Naive thymus-derived CD8-positive, alpha-beta T cell (primary cell): ENCODE measurements around the gene RNF148. TPM values are rescaled to one million over a fixed set of nuclear protein-coding genes. Genes with fewer than 3 reads are reported as not detected.

Experiments
- ATAC-seq, 2 donors: fragments of 150-1000 bp; cut with Tn5 transposase in 1 of 2; sonication (Bioruptor Pico), chemical (Tn5 transposase) in 1 of 2; 1 replicate in 1 of 2; 2 replicates in 1 of 2; pipeline ENCODE4 v1.10.0; 2021; ENCODE audit warnings: mild to moderate bottlenecking in 2 of 2, moderate library complexity in 2 of 2
- POLR2A ChIA-PET: fragments of 350-600 bp; sonication (Branson Sonifier 250); formaldehyde crosslinking; loops from one replicate; lab custom pipeline; 2021; ENCODE audit warnings: antibody characterized with exemption; lab: Charles Lee
- DNase-seq, 10 donors: peaks; one replicate each; pipeline versions ENCODE4 v3.0.0 to v3.0.0-alpha.2; 2020 to 2022
- H3K27ac Mint-ChIP-seq, 10 donors: one replicate each; pipeline ENCODE4 v1.8.0; 2020 to 2022; ENCODE audit warnings: mild to moderate bottlenecking in 10 of 10, mixed read lengths in 10 of 10, moderate library complexity in 4 of 10, inconsistent platforms in 1 of 10
- H3K27me3 Mint-ChIP-seq, 5 donors: one replicate each; pipeline ENCODE4 v1.8.0; 2021 to 2022; ENCODE audit warnings: mixed read lengths in 5 of 5
- H3K36me3 Mint-ChIP-seq, 3 donors: one replicate each; pipeline ENCODE4 v1.8.0; 2020 to 2022; ENCODE audit warnings: mixed read lengths in 3 of 3, mild to moderate bottlenecking in 2 of 3, inconsistent platforms in 1 of 3
- H3K4me1 Mint-ChIP-seq, 4 donors: one replicate each; pipeline ENCODE4 v1.8.0; 2021 to 2022; ENCODE audit warnings: mixed read lengths in 4 of 4
- H3K4me3 Mint-ChIP-seq, 10 donors: one replicate each; pipeline ENCODE4 v1.8.0; 2020 to 2022; ENCODE audit warnings: mild to moderate bottlenecking in 10 of 10, mixed read lengths in 10 of 10, moderate library complexity in 6 of 10, inconsistent platforms in 1 of 10
- H3K9me3 Mint-ChIP-seq, 9 donors: one replicate each; pipeline ENCODE4 v1.8.0; 2020 to 2022; ENCODE audit warnings: mixed read lengths in 9 of 9, mild to moderate bottlenecking in 3 of 9, inconsistent platforms in 1 of 9, moderate library complexity in 1 of 9
- polyA plus RNA-seq, 3 donors: library from polyadenylated mRNA; unstranded; fragments of 300-500 nt; fragmentation: Illumina TruSeq; gene quantifications; one replicate each; pipeline ENCODE4 v1.2.3, GENCODE V29; 2021
- total RNA-seq, 8 experiments: library from RNA in 2 of 8; stranded (reverse) in 2 of 8; gene quantifications; one replicate each; pipeline ENCODE4 v1.2.3 and lab custom pipeline; 2021 to 2026

Gene RNF148
- total RNA-seq (not detected), polyA plus RNA-seq (not detected), total RNA-seq (lab: John Stamatoyannopoulos, UW) (0 reads per million in 6 experiments)

- POLR2A ChIA-PET, result no interaction called here
- no peak for DNase-seq
Measured at GRCh38 chr7:122702872-122703510, at the start of gene RNF148. Gene RNF148 (minus strand): TSS chr7:122702922. CDS start chr7:122702750, 172 bp downstream.

GRCh38 chr7:122750389-122750788, 47.7 kb upstream of the RNF148 start:
- Mint-ChIP-seq H3K9me3 (peaks cover 0 to 11% (median 0%) of the 10 kb centered on the region in 9 donors), H3K27me3 (no peaks in the 10 kb centered on the region)

More at GRCh38 chr7:122702872-122703510, at the start of gene RNF148:
- Mint-ChIP-seq H3K27me3 (no peaks in the 10 kb centered on the region), H3K4me3 (no peak within 1 kb of the TSS), H3K4me1 (no peaks in the 10 kb centered on the region), H3K9me3 (peaks cover 0 to 20% (median 3%) of the 10 kb centered on the region in 9 donors), H3K27ac (peak within 1 kb of the TSS in 1 of 10 donors; percentile 7), H3K36me3 (no peaks in the 10 kb centered on the region)
- ATAC-seq, result no peak

GRCh38 chr7:122748195-122748594, 45.5 kb upstream of the RNF148 start:
- POLR2A ChIA-PET, result no interaction called here
- ATAC-seq (no peak), DNase-seq (no peak)
- Mint-ChIP-seq H3K27me3 (no peaks in the 10 kb centered on the region), H3K4me1 (no peaks in the 10 kb centered on the region), H3K9me3 (peaks cover 0 to 11% (median 2%) of the 10 kb centered on the region in 9 donors), H3K27ac (no peak overlapping the region), H3K4me3 (no peak overlapping the region), H3K36me3 (no peaks in the 10 kb centered on the region)

More at GRCh38 chr7:122750389-122750788, 47.7 kb upstream of the RNF148 start:
- Mint-ChIP-seq H3K27ac (no peak overlapping the region), H3K4me1 (no peaks in the 10 kb centered on the region), H3K4me3 (no peak overlapping the region), H3K36me3 (no peaks in the 10 kb centered on the region)
- POLR2A ChIA-PET, result no interaction called here
- DNase-seq (no peak), ATAC-seq (no peak)

DNA sequence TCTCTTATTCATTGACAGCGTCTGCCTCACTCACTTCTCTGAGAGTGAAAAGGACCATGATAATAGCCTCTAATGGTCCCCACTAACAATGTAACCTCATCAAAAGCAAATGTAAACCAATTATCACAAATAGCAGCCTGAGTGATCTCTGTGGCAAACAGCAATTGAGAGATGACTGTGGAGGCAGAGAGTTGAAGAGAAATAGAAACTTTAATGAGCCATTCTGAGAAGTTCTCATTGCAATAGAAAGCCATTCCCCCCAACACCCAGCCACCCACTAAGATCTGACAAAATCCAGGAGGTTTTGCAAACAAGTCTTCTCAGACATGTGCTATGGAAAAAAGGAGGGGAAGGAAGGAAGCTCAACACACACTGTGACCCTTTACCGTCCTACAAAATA, 44.2 kb upstream of the RNF148 start:
- Mint-ChIP-seq H3K4me3 (no peak overlapping the region), H3K9me3 (peaks cover 0 to 11% (median 2%) of the 10 kb centered on the region in 9 donors), H3K36me3 (no peaks in the 10 kb centered on the region), H3K27ac (no peak overlapping the region), H3K27me3 (no peaks in the 10 kb centered on the region), H3K4me1 (no peaks in the 10 kb centered on the region)
- DNase-seq, result no peak
- POLR2A ChIA-PET, result no interaction called here
- ATAC-seq, result no peak

- ATAC-seq (no peak), DNase-seq (no peak)
- H3K4me3 Mint-ChIP-seq, result no peak overlapping the region
- H3K9me3 Mint-ChIP-seq, result peaks cover 0 to 15% (median 3%) of the 10 kb centered on the region in 9 donors
- no peak overlapping the region for H3K27ac Mint-ChIP-seq
- no peaks in the 10 kb centered on the region for H3K36me3 Mint-ChIP-seq
- POLR2A ChIA-PET, result no interaction called here
- H3K27me3 Mint-ChIP-seq, result no peaks in the 10 kb centered on the region
- no peaks in the 10 kb centered on the region for H3K4me1 Mint-ChIP-seq
Measured at GRCh38 chr7:122743211-122743610, 40.5 kb upstream of the RNF148 start.

- POLR2A ChIA-PET, result no interaction called here
- Mint-ChIP-seq H3K4me3 (no peak overlapping the region), H3K9me3 (peaks cover 0 to 10% (median 0%) of the 10 kb centered on the region in 9 donors), H3K36me3 (no peaks in the 10 kb centered on the region), H3K27ac (no peak overlapping the region), H3K4me1 (no peaks in the 10 kb centered on the region), H3K27me3 (no peaks in the 10 kb centered on the region)
- no peak for ATAC-seq
- no peak for DNase-seq
Measured at GRCh38 chr7:122738947-122739346, 36.2 kb upstream of the RNF148 start.

DNA sequence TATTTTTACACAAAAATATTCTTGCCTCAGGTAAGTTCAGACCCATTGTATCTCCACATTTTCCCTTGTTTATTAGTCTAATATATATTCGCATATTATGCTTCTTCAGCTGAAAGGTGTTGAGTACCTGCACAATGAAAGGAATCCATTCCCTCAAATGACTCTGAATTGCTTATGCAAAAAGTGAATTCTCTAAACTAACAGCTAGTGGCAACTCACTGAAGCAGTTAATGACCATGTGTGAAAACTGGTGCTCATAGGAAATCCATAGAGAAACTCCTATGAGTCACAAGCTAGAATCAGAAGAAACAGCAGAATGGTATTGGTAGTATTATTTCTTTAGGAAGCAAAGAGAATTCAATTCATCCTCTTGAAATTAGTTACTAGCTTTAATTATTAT, 33.5 kb upstream of the RNF148 start:
- Mint-ChIP-seq H3K36me3 (no peaks in the 10 kb centered on the region), H3K9me3 (peaks cover 0 to 17% (median 3%) of the 10 kb centered on the region in 9 donors), H3K27me3 (no peaks in the 10 kb centered on the region), H3K4me3 (no peak overlapping the region), H3K27ac (no peak overlapping the region), H3K4me1 (no peaks in the 10 kb centered on the region)
- POLR2A ChIA-PET, result no interaction called here
- DNase-seq, result no peak
- ATAC-seq, result no peak

DNA sequence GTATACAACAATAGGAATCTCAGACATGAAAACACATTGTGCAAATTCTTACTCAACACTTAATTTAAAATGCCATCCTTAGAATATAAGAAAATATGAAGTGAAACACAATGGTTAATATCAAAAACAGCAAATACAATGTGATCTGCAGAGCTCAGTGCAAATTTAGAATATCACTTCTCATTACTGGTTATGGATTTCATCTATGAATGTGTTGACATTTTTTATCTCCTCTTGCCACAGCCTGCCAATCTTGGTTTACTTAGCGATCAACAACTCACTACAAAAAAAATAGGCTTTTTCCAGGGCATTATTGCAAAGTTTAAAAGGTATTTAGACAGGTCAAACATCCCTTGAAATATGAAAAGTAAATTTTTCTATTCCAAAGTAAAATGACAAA, 25.0 kb upstream of the RNF148 start:
- no peaks in the 10 kb centered on the region for H3K4me1 Mint-ChIP-seq
- H3K4me3 Mint-ChIP-seq, result no peak overlapping the region
- no peaks in the 10 kb centered on the region for H3K36me3 Mint-ChIP-seq
- no peak for DNase-seq
- H3K9me3 Mint-ChIP-seq, result peaks cover 0 to 13% (median 2%) of the 10 kb centered on the region in 9 donors
- H3K27me3 Mint-ChIP-seq, result no peaks in the 10 kb centered on the region
- H3K27ac Mint-ChIP-seq, result peak overlapping the region in 1 of 10 donors; percentile 2
- POLR2A ChIA-PET, result no interaction called here
- no peak for ATAC-seq

DNA sequence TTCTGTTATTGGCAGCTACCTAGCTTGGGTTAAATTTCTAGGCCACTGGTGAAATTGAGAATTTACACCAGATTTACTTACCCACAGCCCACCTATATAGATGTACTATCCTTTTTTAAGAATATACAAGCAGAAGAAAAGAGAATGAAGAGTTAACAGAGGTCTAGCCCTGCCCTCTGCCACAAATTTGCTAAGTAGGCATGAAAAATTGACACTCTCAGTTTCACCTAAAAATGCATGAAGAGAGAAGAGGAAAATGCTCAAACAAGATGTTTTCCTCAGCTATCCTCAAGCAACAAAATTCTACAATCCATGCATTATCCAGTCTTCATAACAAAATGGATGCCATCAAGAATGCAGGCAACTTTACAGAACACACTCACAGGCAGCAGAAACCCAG, 24.6 kb upstream of the RNF148 start:
- DNase-seq (no peak), ATAC-seq (no peak)
- H3K36me3 Mint-ChIP-seq, result no peaks in the 10 kb centered on the region
- H3K4me3 Mint-ChIP-seq, result no peak overlapping the region
- H3K9me3 Mint-ChIP-seq, result peaks cover 0 to 13% (median 2%) of the 10 kb centered on the region in 9 donors
- POLR2A ChIA-PET, result no interaction called here
- peak overlapping the region in 1 of 10 donors; percentile 2 for H3K27ac Mint-ChIP-seq
- H3K4me1 Mint-ChIP-seq, result no peaks in the 10 kb centered on the region
- H3K27me3 Mint-ChIP-seq, result no peaks in the 10 kb centered on the region

- H3K4me1 Mint-ChIP-seq, result no peaks in the 10 kb centered on the region
- no peak for ATAC-seq
- POLR2A ChIA-PET, result no interaction called here
Measured at GRCh38 chr7:122726881-122727280, 24.2 kb upstream of the RNF148 start.

GRCh38 chr7:122724366-122724765, 21.6 kb upstream of the RNF148 start:
- Mint-ChIP-seq H3K27me3 (no peaks in the 10 kb centered on the region), H3K27ac (no peak overlapping the region), H3K4me3 (no peak overlapping the region), H3K9me3 (peaks cover 0 to 18% (median 3%) of the 10 kb centered on the region in 9 donors), H3K4me1 (no peaks in the 10 kb centered on the region), H3K36me3 (peaks cover 0 to 5% (median 0%) of the 10 kb centered on the region in 3 donors)
- ATAC-seq (no peak), DNase-seq (no peak)
- POLR2A ChIA-PET, result no interaction called here

More at GRCh38 chr7:122726881-122727280, 24.2 kb upstream of the RNF148 start:
- H3K36me3 Mint-ChIP-seq, result no peaks in the 10 kb centered on the region
- no peaks in the 10 kb centered on the region for H3K27me3 Mint-ChIP-seq
- H3K27ac Mint-ChIP-seq, result no peak overlapping the region
- H3K9me3 Mint-ChIP-seq, result peaks cover 0 to 13% (median 2%) of the 10 kb centered on the region in 9 donors
- DNase-seq, result no peak
- H3K4me3 Mint-ChIP-seq, result no peak overlapping the region

- Mint-ChIP-seq H3K36me3 (peaks cover 0 to 5% (median 0%) of the 10 kb centered on the region in 3 donors), H3K27me3 (peaks cover 0 to 2% (median 0%) of the 10 kb centered on the region in 5 donors), H3K4me1 (no peaks in the 10 kb centered on the region), H3K27ac (no peak overlapping the region), H3K4me3 (no peak overlapping the region), H3K9me3 (peaks cover 0 to 13% (median 3%) of the 10 kb centered on the region in 9 donors)
- POLR2A ChIA-PET, result no interaction called here
- DNase-seq (no peak), ATAC-seq (no peak)
Measured at GRCh38 chr7:122719010-122719578, 16.4 kb upstream of the RNF148 start.

DNA sequence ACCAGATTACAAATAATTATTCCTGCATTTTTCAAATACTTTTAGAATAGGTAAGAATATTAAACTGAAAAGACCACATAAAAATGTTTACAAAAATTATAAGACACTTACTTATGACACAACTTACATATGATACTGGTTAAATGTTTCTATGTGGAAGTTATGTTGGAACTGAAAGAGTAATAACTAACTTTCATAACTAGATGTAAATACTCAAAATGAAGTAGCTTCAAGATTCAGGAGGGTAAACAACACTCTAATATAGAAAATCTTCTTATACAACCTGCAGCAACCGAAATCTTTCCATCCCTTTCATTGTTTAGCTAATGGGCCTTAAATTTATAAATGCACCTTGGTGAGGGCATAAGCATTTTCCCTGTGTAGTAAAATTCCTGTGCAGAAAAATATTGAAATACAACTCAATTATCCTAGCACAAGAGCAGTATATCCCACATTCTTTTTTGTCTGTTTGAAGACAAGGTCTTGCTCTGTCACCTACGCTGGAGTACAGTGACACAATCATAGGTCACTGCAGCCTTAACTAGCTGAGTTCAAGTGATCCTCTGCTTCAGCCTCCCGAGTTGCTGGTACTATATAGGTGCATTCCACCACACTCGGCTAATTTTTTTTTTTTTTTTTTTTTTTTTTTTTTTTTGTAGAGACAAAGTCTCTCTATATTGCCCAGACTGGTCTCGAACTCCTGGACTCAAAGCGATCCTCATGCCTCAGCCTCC, 14.8 kb upstream of the RNF148 start:
- Mint-ChIP-seq H3K36me3 (peaks cover 0 to 5% (median 0%) of the 10 kb centered on the region in 3 donors), H3K27ac (no peak overlapping the region), H3K4me1 (no peaks in the 10 kb centered on the region), H3K9me3 (peaks cover 0 to 13% (median 2%) of the 10 kb centered on the region in 9 donors), H3K4me3 (no peak overlapping the region), H3K27me3 (peaks cover 0 to 2% (median 0%) of the 10 kb centered on the region in 5 donors)
- ATAC-seq, result no peak
- POLR2A ChIA-PET, result no interaction called here
- DNase-seq, result no peak
